Measurements from ENCODE around the gene SRRM5. TPM values are rescaled to one million over a fixed set of nuclear protein-coding genes. Genes with fewer than 3 reads are reported as not detected.

SRRM5 gene
- total RNA-seq, 2 experiments from 2014 or later = 0.41 to 0.54 TPM

GRCh38 chr19:43594081-43594697 lies 17.7 kb upstream of the SRRM5 start:
- H3K4me3 Mint-ChIP-seq = peak overlapping the region; percentile 86
- ChIA-PET POLR2A (interaction anchor here (0.6 to 4.2 kb wide), 15 partner anchors 14 to 162 kb away, joined by 3 to 24 read pairs (median 3); partner anchors contain the start of genes PINLYP, XRCC1, ZNF428 and ZNF575), CTCF (interaction anchor here (0.8 to 12.2 kb wide), 34 partner anchors 9 to 233 kb away, joined by 3 to 188 read pairs (median 6); partner anchors contain the start of genes ETHE1, PINLYP, PLAUR and XRCC1)
- no peak for DNase-seq
- peak overlapping the region; percentile 55 for H3K27ac Mint-ChIP-seq
- H3K9me3 Mint-ChIP-seq = no peaks in the 10 kb centered on the region
- intact Hi-C loops (cut with micrococcal nuclease) = loop anchor here (10.0 kb wide), 1 partner anchor 59 kb away; the partner anchor contains the start of gene ZNF575
- H3K27me3 Mint-ChIP-seq = no peaks in the 10 kb centered on the region
- H3K4me1 Mint-ChIP-seq (ENCODE audit: low read depth) = peaks cover 32% of the 10 kb centered on the region
- ATAC-seq = no peak
- no peak for TF ChIP-seq CTCF (IDR thresholded peaks at IDR 0.05)
- H3K36me3 Mint-ChIP-seq (ENCODE audit: low read depth) = peaks cover 26% of the 10 kb centered on the region

- intact Hi-C loops (cut with micrococcal nuclease) = loop anchor here (5.0 to 10.0 kb wide), 3 partner anchors 33 to 148 kb away; partner anchors contain the start of gene ZNF575
- ChIA-PET CTCF (interaction anchor here (0.6 to 12.2 kb wide), 37 partner anchors 9 to 232 kb away, joined by 3 to 188 read pairs (median 6); partner anchors contain the start of genes ETHE1, PINLYP, PLAUR and XRCC1), POLR2A (interaction anchor here (0.7 to 4.2 kb wide), 16 partner anchors 13 to 163 kb away, joined by 3 to 24 read pairs (median 3); partner anchors contain the start of genes PINLYP, XRCC1, ZNF428 and ZNF575)
- TF ChIP-seq CTCF (IDR thresholded peaks at IDR 0.05) = peak; percentile 96
- DNase-seq = peak; percentile 82
- Mint-ChIP-seq H3K4me3 (peak overlapping the region; percentile 86), H3K9me3 (no peaks in the 10 kb centered on the region), H3K27me3 (no peaks in the 10 kb centered on the region), H3K27ac (peak overlapping the region; percentile 98), H3K4me1 (ENCODE audit: low read depth) (peaks cover 27% of the 10 kb centered on the region), H3K36me3 (ENCODE audit: low read depth) (peaks cover 25% of the 10 kb centered on the region)
- peak; percentile 64 for ATAC-seq
Observed at GRCh38 chr19:43594710-43595604, 16.9 kb upstream of the SRRM5 start.

GRCh38 chr19:43595605-43595998 lies 16.3 kb upstream of the SRRM5 start:
- CTCF ChIA-PET = interaction anchor here (0.8 to 12.2 kb wide), 17 partner anchors 10 to 231 kb away, joined by 3 to 188 read pairs (median 11); partner anchors contain the start of genes ETHE1, PINLYP, XRCC1 and ZNF283
- POLR2A ChIA-PET = interaction anchor here (0.6 to 4.2 kb wide), 13 partner anchors 11 to 132 kb away, joined by 3 to 24 read pairs (median 5); partner anchors contain the start of genes PINLYP, XRCC1 and ZNF575
- Mint-ChIP-seq H3K9me3 (no peaks in the 10 kb centered on the region), H3K27ac (peak overlapping the region; percentile 98), H3K27me3 (no peaks in the 10 kb centered on the region), H3K4me1 (ENCODE audit: low read depth) (peaks cover 26% of the 10 kb centered on the region), H3K36me3 (ENCODE audit: low read depth) (peaks cover 24% of the 10 kb centered on the region), H3K4me3 (peak overlapping the region; percentile 86)
- peak; percentile 53 for DNase-seq
- no peak for TF ChIP-seq CTCF (IDR thresholded peaks at IDR 0.05)
- intact Hi-C loops (cut with micrococcal nuclease) = loop anchor here (5.0 to 10.0 kb wide), 3 partner anchors 33 to 148 kb away; partner anchors contain the start of gene ZNF575
- ATAC-seq = peak; percentile 6

- no peaks in the 10 kb centered on the region for H3K9me3 Mint-ChIP-seq
- DNase-seq (peak; percentile 100), ATAC-seq (peak; percentile 84)
- peaks cover 26% of the 10 kb centered on the region for H3K4me1 Mint-ChIP-seq (ENCODE audit: low read depth)
- H3K27ac Mint-ChIP-seq = peak within 1 kb of the TSS; percentile 98
- H3K27me3 Mint-ChIP-seq = no peaks in the 10 kb centered on the region
- ChIA-PET POLR2A (interaction anchor here (0.6 to 4.2 kb wide), 14 partner anchors 10 to 132 kb away, joined by 3 to 24 read pairs (median 4); partner anchors contain the start of genes PINLYP, XRCC1 and ZNF575), CTCF (interaction anchor here (0.9 to 12.2 kb wide), 12 partner anchors 11 to 214 kb away, joined by 3 to 188 read pairs (median 12); partner anchors contain the start of genes PINLYP, XRCC1 and ZNF575)
- intact Hi-C loops (cut with micrococcal nuclease) = loop anchor here (5.0 to 10.0 kb wide), 3 partner anchors 34 to 149 kb away; partner anchors contain the start of gene ZNF575
- peaks cover 20% of the 10 kb centered on the region for H3K36me3 Mint-ChIP-seq (ENCODE audit: low read depth)
- H3K4me3 Mint-ChIP-seq = peak within 1 kb of the TSS; percentile 86
- TF ChIP-seq CTCF (IDR thresholded peaks at IDR 0.05) = no peak
Observed at GRCh38 chr19:43595999-43596841, 15.7 kb upstream of the SRRM5 start, which contains the start of the genes IRGQ and ZNF576. IRGQ (minus strand) TSS chr19:43596134; CDS start chr19:43595338, 796 bp downstream. ZNF576 (plus strand) TSS chr19:43596595; CDS start chr19:43597109, 514 bp downstream.

All from activated CD8-positive, alpha-beta T cell treated with anti-CD3 and anti-CD28 coated beads for 36 hours (primary cell).